Measurements from ENCODE around the gene SNX27. TPM values are rescaled to one million over a fixed set of nuclear protein-coding genes. Genes with fewer than 3 reads are reported as not detected.

The SNX27 gene
- total RNA-seq, 1 experiment from 2014 or later: 56.0 TPM

- DNase-seq (ENCODE audit: low spot score): no peak
- H3K36me3 Mint-ChIP-seq: no peaks in the 10 kb centered on the region
- no peaks in the 10 kb centered on the region for H3K9me3 Mint-ChIP-seq
- TF ChIP-seq TEAD1 (CRISPR knock-in tag; IDR thresholded peaks at IDR 0.05): no peak
- TF ChIP-seq EMX1 (CRISPR knock-in tag; IDR thresholded peaks at IDR 0.05): no peak
- TF ChIP-seq ZBTB21 (CRISPR knock-in tag; IDR thresholded peaks at IDR 0.05; ENCODE audit: borderline replicate concordance): no peak
- no peak for TF ChIP-seq GABPB1 (CRISPR knock-in tag; IDR thresholded peaks at IDR 0.05)
- no peak for TF ChIP-seq ETV6 (CRISPR knock-in tag; IDR thresholded peaks at IDR 0.05)
- TF ChIP-seq, protein P1, sequence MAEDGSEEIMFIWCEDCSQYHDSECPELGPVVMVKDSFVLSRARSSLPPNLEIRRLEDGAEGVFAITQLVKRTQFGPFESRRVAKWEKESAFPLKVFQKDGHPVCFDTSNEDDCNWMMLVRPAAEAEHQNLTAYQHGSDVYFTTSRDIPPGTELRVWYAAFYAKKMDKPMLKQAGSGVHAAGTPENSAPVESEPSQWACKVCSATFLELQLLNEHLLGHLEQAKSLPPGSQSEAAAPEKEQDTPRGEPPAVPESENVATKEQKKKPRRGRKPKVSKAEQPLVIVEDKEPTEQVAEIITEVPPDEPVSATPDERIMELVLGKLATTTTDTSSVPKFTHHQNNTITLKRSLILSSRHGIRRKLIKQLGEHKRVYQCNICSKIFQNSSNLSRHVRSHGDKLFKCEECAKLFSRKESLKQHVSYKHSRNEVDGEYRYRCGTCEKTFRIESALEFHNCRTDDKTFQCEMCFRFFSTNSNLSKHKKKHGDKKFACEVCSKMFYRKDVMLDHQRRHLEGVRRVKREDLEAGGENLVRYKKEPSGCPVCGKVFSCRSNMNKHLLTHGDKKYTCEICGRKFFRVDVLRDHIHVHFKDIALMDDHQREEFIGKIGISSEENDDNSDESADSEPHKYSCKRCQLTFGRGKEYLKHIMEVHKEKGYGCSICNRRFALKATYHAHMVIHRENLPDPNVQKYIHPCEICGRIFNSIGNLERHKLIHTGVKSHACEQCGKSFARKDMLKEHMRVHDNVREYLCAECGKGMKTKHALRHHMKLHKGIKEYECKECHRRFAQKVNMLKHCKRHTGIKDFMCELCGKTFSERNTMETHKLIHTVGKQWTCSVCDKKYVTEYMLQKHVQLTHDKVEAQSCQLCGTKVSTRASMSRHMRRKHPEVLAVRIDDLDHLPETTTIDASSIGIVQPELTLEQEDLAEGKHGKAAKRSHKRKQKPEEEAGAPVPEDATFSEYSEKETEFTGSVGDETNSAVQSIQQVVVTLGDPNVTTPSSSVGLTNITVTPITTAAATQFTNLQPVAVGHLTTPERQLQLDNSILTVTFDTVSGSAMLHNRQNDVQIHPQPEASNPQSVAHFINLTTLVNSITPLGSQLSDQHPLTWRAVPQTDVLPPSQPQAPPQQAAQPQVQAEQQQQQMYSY (CRISPR knock-in tag; IDR thresholded peaks at IDR 0.05): no peak
- TF ChIP-seq, protein P2, sequence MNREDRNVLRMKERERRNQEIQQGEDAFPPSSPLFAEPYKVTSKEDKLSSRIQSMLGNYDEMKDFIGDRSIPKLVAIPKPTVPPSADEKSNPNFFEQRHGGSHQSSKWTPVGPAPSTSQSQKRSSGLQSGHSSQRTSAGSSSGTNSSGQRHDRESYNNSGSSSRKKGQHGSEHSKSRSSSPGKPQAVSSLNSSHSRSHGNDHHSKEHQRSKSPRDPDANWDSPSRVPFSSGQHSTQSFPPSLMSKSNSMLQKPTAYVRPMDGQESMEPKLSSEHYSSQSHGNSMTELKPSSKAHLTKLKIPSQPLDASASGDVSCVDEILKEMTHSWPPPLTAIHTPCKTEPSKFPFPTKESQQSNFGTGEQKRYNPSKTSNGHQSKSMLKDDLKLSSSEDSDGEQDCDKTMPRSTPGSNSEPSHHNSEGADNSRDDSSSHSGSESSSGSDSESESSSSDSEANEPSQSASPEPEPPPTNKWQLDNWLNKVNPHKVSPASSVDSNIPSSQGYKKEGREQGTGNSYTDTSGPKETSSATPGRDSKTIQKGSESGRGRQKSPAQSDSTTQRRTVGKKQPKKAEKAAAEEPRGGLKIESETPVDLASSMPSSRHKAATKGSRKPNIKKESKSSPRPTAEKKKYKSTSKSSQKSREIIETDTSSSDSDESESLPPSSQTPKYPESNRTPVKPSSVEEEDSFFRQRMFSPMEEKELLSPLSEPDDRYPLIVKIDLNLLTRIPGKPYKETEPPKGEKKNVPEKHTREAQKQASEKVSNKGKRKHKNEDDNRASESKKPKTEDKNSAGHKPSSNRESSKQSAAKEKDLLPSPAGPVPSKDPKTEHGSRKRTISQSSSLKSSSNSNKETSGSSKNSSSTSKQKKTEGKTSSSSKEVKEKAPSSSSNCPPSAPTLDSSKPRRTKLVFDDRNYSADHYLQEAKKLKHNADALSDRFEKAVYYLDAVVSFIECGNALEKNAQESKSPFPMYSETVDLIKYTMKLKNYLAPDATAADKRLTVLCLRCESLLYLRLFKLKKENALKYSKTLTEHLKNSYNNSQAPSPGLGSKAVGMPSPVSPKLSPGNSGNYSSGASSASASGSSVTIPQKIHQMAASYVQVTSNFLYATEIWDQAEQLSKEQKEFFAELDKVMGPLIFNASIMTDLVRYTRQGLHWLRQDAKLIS (CRISPR knock-in tag; IDR thresholded peaks at IDR 0.05; ENCODE audit: borderline replicate concordance): no peak
- TF ChIP-seq FOXP1 (CRISPR knock-in tag; IDR thresholded peaks at IDR 0.05; ENCODE audit: borderline replicate concordance): no peak
- TF ChIP-seq, protein P3, sequence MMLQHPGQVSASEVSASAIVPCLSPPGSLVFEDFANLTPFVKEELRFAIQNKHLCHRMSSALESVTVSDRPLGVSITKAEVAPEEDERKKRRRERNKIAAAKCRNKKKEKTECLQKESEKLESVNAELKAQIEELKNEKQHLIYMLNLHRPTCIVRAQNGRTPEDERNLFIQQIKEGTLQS (CRISPR knock-in tag; conservative IDR thresholded peaks at IDR 0.05): no peak
- no peak for TF ChIP-seq NFYB (CRISPR knock-in tag; conservative IDR thresholded peaks at IDR 0.05; ENCODE audit: low read depth)
- TF ChIP-seq, protein P4, sequence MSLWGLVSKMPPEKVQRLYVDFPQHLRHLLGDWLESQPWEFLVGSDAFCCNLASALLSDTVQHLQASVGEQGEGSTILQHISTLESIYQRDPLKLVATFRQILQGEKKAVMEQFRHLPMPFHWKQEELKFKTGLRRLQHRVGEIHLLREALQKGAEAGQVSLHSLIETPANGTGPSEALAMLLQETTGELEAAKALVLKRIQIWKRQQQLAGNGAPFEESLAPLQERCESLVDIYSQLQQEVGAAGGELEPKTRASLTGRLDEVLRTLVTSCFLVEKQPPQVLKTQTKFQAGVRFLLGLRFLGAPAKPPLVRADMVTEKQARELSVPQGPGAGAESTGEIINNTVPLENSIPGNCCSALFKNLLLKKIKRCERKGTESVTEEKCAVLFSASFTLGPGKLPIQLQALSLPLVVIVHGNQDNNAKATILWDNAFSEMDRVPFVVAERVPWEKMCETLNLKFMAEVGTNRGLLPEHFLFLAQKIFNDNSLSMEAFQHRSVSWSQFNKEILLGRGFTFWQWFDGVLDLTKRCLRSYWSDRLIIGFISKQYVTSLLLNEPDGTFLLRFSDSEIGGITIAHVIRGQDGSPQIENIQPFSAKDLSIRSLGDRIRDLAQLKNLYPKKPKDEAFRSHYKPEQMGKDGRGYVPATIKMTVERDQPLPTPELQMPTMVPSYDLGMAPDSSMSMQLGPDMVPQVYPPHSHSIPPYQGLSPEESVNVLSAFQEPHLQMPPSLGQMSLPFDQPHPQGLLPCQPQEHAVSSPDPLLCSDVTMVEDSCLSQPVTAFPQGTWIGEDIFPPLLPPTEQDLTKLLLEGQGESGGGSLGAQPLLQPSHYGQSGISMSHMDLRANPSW (CRISPR knock-in tag; conservative IDR thresholded peaks at IDR 0.05; ENCODE audit: low read depth): no peak
- no peak for TF ChIP-seq GRHL2 (CRISPR knock-in tag; IDR thresholded peaks at IDR 0.05; ENCODE audit: insufficient replicate concordance, severe bottlenecking)
- no peak for TF ChIP-seq NR2C2 (CRISPR knock-in tag; IDR thresholded peaks at IDR 0.05)
- TF ChIP-seq CBFB (CRISPR knock-in tag; IDR thresholded peaks at IDR 0.05; ENCODE audit: low read depth): no peak
- TF ChIP-seq, protein P5, sequence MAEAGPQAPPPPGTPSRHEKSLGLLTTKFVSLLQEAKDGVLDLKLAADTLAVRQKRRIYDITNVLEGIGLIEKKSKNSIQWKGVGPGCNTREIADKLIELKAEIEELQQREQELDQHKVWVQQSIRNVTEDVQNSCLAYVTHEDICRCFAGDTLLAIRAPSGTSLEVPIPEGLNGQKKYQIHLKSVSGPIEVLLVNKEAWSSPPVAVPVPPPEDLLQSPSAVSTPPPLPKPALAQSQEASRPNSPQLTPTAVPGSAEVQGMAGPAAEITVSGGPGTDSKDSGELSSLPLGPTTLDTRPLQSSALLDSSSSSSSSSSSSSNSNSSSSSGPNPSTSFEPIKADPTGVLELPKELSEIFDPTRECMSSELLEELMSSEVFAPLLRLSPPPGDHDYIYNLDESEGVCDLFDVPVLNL (CRISPR knock-in tag; IDR thresholded peaks at IDR 0.05; ENCODE audit: borderline replicate concordance, low read depth): no peak
- no peak for TF ChIP-seq MXD4 (CRISPR knock-in tag; IDR thresholded peaks at IDR 0.05; ENCODE audit: borderline replicate concordance)
- TF ChIP-seq ZNF423 (CRISPR knock-in tag; IDR thresholded peaks at IDR 0.05): no peak
- TF ChIP-seq ZNF138 (CRISPR knock-in tag; conservative IDR thresholded peaks at IDR 0.05): no peak
- TF ChIP-seq, protein P6, sequence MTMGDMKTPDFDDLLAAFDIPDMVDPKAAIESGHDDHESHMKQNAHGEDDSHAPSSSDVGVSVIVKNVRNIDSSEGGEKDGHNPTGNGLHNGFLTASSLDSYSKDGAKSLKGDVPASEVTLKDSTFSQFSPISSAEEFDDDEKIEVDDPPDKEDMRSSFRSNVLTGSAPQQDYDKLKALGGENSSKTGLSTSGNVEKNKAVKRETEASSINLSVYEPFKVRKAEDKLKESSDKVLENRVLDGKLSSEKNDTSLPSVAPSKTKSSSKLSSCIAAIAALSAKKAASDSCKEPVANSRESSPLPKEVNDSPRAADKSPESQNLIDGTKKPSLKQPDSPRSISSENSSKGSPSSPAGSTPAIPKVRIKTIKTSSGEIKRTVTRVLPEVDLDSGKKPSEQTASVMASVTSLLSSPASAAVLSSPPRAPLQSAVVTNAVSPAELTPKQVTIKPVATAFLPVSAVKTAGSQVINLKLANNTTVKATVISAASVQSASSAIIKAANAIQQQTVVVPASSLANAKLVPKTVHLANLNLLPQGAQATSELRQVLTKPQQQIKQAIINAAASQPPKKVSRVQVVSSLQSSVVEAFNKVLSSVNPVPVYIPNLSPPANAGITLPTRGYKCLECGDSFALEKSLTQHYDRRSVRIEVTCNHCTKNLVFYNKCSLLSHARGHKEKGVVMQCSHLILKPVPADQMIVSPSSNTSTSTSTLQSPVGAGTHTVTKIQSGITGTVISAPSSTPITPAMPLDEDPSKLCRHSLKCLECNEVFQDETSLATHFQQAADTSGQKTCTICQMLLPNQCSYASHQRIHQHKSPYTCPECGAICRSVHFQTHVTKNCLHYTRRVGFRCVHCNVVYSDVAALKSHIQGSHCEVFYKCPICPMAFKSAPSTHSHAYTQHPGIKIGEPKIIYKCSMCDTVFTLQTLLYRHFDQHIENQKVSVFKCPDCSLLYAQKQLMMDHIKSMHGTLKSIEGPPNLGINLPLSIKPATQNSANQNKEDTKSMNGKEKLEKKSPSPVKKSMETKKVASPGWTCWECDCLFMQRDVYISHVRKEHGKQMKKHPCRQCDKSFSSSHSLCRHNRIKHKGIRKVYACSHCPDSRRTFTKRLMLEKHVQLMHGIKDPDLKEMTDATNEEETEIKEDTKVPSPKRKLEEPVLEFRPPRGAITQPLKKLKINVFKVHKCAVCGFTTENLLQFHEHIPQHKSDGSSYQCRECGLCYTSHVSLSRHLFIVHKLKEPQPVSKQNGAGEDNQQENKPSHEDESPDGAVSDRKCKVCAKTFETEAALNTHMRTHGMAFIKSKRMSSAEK (CRISPR knock-in tag; IDR thresholded peaks at IDR 0.05; ENCODE audit: borderline replicate concordance): no peak
- TF ChIP-seq, protein P7, sequence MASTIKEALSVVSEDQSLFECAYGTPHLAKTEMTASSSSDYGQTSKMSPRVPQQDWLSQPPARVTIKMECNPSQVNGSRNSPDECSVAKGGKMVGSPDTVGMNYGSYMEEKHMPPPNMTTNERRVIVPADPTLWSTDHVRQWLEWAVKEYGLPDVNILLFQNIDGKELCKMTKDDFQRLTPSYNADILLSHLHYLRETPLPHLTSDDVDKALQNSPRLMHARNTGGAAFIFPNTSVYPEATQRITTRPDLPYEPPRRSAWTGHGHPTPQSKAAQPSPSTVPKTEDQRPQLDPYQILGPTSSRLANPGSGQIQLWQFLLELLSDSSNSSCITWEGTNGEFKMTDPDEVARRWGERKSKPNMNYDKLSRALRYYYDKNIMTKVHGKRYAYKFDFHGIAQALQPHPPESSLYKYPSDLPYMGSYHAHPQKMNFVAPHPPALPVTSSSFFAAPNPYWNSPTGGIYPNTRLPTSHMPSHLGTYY (CRISPR knock-in tag; IDR thresholded peaks at IDR 0.05): no peak
- no peak overlapping the region for H3K27ac Mint-ChIP-seq
- peaks cover 4% of the 10 kb centered on the region; the same call in 1 of the 2 replicates for H3K27me3 Mint-ChIP-seq (ENCODE audit: low read depth)
- ATAC-seq: no peak
- H3K4me1 Mint-ChIP-seq: no peaks in the 10 kb centered on the region
- no peak overlapping the region for H3K4me3 Mint-ChIP-seq
- POLR2A ChIA-PET: no interaction called here
- CTCF ChIA-PET: no interaction called here
These were observed 95.8 kb downstream of the SNX27 start for GRCh38 chr1:151707541-151708065.

Data from WTC11 (cell line).